Retina (tissue), 1 donor: ENCODE measurements around the gene TUBGCP3.
A peak's percentile ranks its signal among the peaks of the same experiment; 100 is the strongest.
"Not testable (repeated sequence)": the region's sequence is repeated elsewhere in the genome, so short reads cannot be mapped to it uniquely, and the experiment has no call there.

Source experiments
- DNase-seq: peaks from one replicate; pipeline ENCODE4 v3.0.0-alpha.2; 2016

Gene TUBGCP3

DNA sequence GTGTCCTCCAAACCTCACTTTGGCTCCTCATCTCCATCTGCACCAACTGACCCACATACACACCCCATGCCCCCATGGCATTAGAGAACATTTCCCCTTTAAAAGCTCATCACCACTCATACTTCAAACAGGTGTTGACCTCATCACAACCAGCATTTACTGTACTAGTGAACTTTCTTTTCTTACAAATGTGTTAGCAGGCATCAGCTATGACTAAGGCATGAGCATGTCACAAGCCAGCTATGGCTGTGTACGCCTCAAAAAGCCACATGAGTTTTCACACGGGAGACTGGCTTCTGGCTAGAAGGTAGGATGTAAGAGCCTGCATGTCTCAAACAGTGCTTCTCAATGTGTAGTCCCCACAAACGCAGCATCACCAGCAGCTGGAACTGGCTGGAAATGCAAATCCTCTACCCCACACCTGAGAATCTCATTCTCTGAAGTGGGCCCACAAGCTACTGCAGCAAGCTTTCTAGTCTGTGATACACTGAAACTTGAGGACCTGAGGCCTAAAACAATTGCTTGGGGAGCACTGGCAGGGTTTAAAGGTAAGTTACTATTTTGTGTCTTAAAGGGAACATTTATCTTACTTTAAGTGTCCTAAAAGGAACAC, 66.8 kb downstream of the TUBGCP3 start:
- DNase-seq: no peak

DNA sequence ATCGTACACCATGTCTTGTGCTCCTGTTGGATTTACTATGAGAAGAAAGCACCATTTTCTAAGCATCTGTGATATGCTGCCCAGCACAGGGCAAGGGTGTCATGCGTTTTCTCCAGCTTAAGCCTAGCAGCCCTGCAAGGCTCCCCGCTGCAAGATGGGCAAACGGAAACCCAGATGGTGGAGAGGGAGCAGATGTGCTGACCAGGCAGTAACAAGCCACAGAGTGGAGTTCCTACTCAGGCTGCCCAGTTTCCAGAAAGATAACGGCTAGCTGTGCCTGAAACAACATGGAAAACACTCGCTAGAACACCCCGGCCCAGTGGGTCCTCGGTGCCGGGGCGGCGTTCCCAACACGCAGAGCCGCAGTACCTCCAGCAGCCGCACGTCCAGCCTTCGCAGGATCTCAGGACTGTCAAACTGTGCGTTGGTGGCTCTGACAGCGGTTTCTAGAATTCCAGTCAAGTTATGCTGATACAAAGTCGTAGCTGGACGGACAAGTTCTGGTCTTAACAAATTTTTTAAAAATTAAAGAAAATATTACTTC, 68.4 kb downstream of the TUBGCP3 start:
- DNase-seq: no peak

DNA sequence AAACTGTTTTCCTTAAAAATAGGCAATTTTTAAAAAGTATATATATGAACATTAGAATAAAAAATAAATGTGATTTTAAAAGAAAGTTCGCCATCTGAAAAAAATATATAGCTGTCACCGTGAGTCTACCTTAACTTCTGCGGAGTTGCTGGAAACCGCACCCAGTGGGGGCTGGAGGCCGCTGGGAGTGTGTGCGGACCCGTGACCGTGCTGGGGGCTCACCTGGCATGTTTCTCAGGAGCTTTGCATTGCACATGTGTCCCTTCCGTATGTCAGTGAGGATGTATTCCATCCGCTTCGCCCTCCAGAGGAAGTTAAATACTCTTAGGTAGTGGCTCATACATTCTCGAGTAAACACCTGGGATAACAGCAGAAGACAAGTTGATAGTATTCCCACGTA, 71.7 kb downstream of the TUBGCP3 start:
- DNase-seq: no peak

DNA sequence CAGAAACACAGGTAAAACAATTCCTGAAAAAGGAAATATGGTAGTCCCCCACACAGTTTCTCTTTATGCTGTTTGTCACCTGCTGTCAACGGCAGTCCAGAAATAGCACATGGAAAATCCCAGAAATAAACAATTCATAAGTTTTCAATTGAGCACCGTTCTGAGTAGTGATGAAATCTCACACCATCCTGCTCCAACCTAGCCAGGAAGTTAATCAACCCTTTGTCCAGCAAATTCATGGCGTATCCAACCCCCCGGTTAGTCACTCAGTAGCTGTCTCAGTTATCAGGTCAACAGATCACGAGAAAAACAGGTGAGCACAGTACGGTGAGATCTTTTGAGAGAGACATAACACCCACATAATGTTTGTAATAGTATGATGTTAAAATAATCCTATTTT, 74.2 kb downstream of the TUBGCP3 start:
- DNase-seq: no peak

DNA sequence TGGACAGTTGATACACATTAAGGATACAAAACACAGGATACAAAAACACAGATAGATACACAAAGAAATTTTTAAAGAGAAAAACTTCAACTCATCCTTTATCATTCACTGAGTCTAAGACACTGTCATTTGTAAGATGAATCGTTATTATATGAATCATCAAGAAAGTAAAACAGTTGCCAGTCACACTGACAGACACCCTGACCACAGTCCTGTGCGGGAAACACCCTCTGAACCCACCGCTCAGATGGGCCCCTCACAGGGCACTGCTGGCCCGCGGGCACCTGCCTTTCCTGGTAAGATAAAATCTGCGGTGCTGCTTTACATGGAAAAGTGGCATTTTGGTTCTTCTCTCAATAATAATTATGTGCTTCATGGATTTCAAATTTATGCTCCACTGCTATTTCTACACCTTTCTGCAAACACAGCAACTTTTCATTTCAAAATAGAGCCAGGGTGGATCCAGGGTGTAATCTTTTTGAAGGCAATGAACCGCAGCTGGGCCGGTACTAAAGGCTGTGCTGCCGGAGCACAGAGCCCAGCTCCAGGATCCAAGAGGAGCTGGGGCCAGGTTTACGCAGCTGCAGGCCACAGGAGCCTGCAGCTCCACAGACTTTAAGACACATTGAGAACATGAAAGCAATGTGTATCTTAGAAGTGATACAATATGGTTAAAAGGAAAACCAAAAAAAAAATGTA, 76.8 kb downstream of the TUBGCP3 start:
- no peak for DNase-seq

DNA sequence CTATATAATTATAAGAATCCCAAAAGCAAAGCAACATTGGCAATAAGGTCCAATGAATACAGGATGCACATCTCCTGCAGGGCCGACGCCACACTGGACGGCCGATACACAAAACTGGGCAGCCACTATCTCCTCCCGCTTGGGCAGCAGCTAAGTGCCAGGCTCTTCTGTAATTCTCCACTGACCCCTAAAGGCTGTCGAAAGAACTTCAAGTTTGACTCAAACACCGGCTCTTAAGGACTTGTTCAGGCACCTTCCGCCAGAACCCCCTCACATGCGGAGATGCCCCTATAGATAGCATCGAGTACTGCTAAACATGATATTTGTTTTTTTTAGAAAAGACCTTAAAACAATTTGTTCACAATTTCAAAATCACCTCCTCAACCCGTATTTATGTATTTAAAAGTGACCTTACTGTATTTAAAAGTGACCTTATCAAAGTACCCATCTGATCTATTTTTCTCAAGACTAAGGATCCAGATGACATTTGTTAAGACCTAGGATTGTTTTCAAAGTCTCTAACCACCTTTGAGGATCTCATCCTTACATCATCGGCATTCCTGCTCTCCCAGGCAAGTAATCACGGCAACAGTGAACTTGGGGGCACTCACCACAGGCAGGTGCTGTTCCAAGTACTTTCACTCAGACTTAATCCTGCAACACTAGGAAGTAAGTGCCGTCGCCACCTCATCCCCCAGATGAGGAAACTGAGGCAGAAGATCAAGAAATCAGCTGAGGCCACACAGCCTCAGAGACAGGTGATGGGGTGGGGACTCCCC, 77.8 kb downstream of the TUBGCP3 start:
- peak; percentile 65 for DNase-seq

DNA sequence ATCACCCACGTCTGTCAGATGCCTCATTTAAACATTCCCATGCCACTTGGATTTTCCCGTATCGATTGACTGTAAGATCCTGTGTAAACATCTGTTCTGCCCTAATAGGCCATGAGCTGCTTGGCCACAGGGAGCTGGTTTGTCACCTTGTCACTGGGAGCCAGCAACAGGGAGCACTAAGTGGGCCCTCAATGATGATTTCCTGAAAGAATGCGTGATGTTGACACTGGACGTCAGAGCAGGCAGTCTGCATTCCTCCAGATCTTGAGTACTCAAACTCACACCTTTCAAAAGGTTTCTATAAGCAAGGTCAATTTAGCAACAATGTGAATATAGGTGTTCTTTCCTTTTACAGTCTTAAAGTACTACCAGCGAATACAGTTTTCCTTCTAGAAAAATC, 78.8 kb downstream of the TUBGCP3 start:
- no peak for DNase-seq

DNA sequence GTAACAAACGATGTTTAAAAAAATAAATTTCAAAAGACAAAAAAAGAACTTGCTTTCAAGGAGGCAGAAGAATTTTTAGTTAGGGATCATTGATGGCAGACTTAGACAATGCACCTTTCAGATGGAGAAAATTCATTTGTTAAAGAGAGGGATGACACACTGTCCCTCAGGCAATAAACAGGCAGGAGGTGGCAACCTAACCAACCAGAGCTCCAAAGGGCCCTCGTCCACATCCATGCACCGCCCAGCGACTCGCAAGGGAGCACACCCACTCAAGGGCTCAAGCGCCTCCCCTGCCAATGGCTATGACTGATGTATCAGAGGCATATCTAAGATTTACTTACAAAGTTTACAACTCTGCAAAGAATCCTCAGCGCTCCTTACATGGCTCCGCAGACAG, 81.9 kb downstream of the TUBGCP3 start:
- no peak for DNase-seq

DNA sequence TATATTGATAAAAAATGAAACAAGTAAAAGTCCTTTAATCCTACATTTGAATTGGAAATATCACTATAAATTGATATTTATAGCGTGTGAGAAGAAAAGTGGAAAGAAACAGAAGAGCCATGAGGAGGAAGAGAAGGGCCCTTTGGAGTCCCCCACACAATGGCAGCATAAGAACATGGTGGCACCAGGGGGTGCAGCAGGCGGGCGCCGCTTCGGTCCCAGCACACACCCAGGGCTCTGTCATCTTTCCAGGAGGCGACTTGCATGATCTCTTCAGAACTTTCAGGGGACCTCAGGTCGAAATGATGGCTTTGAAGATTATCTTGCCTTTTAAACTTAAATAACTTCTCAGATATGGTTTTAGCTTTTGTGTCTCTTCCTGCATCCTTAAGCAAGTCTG, 91.8 kb downstream of the TUBGCP3 start:
- no peak for DNase-seq

DNA sequence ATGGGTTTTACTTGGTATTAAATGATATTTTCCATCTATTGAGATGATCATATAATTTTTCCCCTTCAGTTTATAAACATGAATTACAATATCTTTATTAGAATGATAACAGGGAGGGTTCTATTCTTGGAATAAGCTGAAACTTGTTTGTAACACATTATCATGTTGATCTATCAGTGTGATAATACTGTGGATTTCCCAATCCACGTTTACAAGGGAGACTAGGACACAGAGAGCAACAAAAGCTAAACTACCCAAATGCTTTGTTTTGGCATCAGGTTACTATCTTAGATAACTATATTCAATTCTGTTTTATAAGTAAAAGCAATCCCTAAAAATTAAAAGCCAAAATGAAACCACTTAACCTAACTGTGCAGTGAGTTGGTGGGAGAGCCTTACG, 92.5 kb downstream of the TUBGCP3 start:
- DNase-seq: no peak

DNA sequence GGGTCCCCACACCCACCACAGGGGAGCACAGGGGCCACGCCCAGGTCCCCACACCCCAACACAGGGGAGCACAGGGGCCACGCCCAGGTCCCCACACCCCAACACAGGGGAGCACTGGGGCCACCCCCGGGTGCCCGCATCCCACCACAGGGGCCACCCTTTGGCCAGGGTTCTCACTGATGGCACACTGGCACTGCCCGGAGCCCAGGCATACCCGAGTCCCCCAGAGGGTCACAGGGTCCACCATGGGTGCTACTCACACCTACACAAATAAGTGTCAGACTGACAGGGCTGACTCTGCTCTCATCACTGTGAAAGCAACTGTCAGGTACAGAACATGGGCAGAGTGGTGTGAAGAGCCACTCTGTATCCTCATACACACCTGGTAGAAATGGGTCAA, 98.8 kb downstream of the TUBGCP3 start:
- no peak for DNase-seq

DNA sequence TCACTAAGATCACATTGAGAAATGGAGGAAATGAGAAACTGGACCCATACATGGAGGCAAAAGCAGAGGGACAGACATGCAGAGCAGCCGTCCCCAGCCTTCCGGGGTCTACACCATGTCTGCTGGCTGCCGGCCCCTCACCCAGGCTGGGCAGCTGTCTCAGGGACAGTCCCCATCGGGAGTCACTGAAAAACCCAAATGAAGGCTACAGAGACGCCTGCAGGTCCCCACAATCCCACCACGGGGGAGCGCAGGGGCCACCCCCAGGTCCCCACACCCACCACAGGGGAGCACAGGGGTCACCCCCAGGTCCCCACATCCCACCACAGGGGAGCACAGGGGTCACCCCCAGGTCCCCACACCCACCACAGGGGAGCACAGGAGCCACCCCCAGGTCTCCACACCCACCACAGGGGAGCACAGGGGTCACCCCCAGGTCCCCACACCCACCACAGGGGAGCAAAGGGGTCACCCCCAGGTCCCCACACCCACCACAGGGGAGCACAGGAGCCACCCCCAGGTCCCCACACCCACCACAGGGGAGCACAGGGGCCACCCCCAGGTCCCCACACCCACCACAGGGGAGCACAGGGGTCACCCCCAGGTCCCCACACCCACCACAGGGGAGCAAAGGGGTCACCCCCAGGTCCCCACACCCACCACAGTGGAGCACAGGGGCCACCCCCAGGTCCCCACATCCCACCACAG, 99.5 kb downstream of the TUBGCP3 start:
- not testable (repeated sequence) for DNase-seq

DNA sequence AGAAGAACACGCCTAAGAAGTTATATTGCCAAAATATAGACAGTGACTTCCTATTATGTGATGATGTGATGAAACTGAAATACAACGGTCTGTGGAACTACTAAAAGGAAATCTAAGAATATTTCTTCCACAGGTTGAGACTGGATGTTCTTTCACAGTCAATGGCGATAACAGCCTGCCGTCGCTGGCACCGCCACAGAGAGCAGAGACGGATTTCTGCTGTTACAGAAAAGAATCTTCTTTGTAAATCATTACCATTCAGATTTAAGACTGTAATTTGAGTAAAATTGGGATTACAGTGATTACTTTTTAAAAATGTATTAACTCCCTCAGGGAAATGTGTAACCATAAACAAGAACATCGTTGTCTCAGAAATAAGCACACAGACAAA, 100.8 kb downstream of the TUBGCP3 start:
- no peak for DNase-seq

DNA sequence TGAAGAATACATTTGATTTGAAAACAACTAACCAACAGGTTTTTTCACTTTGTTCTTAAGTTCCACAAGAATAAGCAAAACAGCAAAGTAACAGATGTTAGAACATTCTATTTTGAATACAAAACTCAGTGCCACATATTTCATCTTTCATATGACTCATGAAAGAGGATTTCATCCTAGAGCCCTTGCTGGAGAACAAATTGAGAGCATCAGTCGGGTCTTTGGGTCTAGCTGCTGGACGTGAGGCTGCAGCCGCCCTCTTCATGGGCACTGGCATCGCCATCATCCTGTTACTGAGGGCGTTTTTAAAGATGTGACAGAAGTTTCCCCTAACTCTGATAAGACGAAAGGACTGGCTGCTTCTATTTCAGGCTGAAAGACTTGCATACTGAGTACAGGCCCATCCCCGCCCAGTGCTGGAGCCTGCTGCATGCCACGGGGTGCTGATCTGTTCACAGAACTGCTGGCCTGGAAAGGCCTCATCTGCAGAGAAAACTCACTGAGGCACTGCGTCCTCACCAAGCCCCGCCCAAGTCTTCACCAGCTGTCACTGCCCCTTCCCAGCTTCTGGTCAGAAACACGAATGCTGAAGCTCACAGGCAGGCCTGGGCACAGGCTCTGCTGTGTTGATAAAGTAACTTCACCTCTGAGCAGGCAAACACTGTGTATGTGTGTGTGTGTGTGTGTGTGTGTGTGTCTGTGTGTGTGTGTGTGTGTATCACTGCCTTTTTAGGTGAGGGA, 101.4 kb downstream of the TUBGCP3 start:
- no peak for DNase-seq

DNA sequence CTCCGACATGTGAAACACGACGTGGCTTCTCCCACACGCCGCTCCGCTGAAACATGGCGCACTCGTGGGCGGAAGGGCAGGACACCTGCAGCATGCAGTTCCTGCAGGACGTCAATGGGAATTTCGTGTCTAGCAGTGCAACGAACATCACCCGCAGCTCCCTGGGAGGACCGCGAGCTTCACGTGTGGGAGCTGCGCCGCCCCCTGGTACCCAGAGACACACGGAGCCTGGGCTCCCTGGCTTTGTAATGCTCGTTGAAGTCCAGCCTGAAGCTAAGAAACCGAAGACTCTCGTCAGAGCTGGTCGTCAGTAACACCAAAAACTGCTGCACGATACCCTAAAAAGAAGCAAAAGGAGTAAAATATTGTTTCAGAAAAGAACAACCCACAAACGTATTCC, 102.1 kb downstream of the TUBGCP3 start:
- DNase-seq: not testable (repeated sequence)

DNA sequence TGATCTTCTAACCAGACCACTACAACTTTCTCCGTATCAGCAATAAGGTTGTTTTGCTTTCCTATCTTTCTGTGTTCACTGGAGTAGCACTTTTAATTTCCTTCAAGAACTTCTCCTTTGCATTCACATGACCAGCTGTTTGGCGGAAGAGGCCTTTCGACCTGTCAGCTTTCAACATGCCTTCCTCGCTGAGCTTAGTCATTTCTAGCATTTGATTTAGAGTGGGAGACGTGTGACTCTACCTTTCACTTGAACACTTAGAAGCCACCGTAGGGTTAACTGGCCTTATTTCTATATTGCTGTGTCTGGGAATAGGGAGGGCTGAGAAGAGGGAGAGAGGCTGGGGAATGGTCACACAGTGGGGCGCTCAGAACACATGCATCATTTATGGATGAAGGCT, 104.7 kb downstream of the TUBGCP3 start:
- DNase-seq: peak; percentile 26

DNA sequence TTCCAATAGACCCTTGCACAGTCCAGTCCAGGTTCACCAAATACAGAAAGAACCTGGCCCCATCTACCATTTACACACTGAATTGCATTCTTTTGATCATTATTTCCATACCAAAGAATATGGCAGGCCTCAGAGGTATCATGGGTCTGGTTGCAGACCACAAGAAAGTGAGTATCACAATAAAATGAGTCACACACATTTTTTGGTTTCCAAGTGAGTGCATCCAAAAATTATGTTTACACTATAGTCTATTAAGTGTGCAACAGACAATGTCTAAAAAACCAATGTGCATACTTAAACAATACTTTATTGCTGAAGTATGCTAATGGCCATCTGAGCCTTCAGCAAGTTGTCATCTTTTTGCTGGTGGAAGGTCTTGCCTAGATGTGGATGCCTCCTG, 106.5 kb downstream of the TUBGCP3 start:
- no peak for DNase-seq

DNA sequence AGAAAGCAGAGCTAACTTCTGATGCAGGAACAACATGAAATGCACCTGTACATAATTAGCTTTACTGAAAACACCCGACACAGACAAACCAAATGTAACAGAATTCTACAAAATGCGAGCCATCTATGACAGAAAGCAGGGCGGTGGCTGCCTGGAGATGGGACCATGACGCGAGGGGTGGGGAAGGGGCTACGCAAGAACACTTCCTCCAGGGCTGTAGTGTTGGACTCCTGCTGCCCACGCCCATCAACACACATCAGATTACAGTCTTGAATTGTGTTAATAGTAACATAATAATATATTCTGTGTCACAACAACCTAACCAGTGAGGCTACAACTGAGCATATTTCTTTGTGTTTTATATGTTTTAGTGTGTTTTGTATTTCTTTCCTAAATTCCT, 108.6 kb downstream of the TUBGCP3 start:
- no peak for DNase-seq

DNA sequence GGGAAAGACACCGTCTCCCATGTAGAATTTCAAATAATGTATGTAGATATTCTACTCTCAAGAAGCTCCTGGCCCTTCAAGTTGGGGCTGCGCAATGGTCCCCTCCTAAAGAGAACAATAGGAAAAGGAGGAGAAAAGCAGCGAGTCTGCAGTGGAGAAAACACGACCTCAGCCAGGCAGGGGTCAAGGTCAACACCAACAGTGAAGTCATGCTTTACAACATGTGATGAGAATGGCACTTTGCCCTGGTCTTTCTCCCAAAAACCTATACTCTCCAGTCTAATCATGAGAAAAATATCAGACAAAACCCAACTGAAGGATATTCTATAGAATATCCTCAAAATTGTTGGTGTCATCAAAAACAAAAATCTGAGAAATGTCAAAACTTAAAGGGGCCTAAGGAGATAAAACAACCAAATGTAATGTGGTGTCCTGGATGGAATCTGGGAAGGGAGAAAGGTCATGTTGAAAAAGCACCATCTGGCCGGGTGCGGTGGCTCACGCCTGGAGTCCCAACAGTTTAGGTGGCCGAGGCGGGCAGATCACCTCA, 110.8 kb downstream of the TUBGCP3 start:
- no peak for DNase-seq

DNA sequence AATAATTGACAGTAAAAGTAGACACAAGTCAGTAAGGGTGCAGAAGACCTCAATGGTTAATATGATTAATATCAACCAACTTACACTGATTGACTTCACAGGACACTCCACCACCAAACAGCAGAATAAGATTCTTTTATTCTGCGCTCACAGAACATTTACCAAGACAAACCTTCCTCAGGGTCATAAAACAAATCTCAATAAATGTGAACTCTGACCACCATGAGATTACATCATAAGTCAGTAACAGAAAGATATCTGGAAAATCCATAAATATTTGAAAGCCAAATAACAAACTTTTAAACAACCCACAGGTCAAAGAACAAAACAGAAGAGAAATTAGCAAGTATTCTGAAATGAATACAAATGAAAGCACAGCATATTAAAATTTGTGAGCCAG, 112.1 kb downstream of the TUBGCP3 start:
- no peak for DNase-seq

DNA sequence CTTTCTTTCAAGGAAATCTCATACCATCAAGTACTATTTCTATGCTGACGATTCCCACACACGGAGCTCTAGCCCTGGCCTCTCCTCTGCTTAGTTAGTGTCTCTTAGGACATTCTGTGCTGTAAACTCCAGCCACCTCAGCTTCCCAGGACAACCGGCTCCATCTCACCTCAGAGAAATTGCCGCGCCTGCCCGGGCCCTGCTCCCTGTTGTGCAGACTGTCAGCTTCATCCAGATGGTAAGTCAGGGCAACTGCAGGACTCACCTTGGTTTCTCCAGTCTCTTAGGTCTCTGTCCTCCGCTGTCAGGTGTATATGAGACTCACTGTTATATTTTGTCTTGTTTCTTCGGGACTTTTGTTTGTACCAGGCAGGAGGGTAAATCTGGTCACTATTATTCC, 113.1 kb downstream of the TUBGCP3 start:
- DNase-seq: no peak

DNA sequence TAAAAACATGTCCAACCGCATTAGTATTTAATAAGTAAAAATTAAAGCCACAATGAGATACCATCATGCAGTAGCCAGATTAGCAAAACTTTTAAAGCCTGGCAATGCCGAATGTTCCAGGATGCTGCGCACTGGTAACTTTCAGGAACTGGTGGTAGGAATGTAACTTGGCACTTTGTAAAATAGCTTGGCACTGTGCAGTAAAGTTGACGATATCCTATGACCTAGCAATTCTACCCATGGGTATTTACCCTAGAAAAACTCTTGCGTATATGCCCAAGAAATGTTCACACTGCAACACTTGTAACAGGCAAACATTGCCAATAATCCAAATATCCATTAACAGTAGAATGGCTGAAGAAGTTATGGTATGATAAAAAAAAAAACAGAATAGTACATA, 114.1 kb downstream of the TUBGCP3 start:
- DNase-seq: no peak
